Hepatocyte (in vitro differentiated cells): Measurements from ENCODE around the gene OTOG. TPM values are rescaled to one million over a fixed set of nuclear protein-coding genes. Genes with fewer than 3 reads are reported as not detected.

Source experiments
- DNase-seq: peaks from one replicate; pipeline ENCODE4 v3.0.0-alpha.2; 2016; ENCODE audit warnings: low spot score
- H2AFZ ChIP-seq: fragments of 200-600 bp; sonication (generic); 2 replicates; pipeline ENCODE4 v1.6.0; 2016; ENCODE audit warnings: antibody characterized with exemption, mild to moderate bottlenecking
- H3K27ac ChIP-seq: fragments of 200-600 bp; sonication (generic); 2 replicates; pipeline ENCODE4 v1.5.1; 2016; ENCODE audit warnings: mild to moderate bottlenecking
- H3K27me3 ChIP-seq: fragments of 200-600 bp; sonication (generic); 2 replicates; pipeline ENCODE4 v1.6.1; 2016
- H3K36me3 ChIP-seq: fragments of 200-600 bp; sonication (generic); replicated peaks from 2 replicates; pipeline ENCODE4 v1.5.1; 2016; ENCODE audit warnings: low read depth; ENCODE audit not compliant: insufficient read depth
- H3K4me1 ChIP-seq: fragments of 200-600 bp; sonication (generic); 2 replicates; pipeline ENCODE4 v1.5.1; 2016; ENCODE audit warnings: mild to moderate bottlenecking, moderate library complexity; ENCODE audit not compliant: insufficient read depth
- H3K4me2 ChIP-seq: fragments of 200-600 bp; sonication (generic); 2 replicates; pipeline ENCODE4 v1.6.0; 2016
- H3K4me3 ChIP-seq: fragments of 200-600 bp; sonication (generic); 2 replicates; pipeline ENCODE4 v1.5.1; 2016; ENCODE audit warnings: mild to moderate bottlenecking
- H3K79me2 ChIP-seq: fragments of 200-600 bp; sonication (generic); 2 replicates; pipeline ENCODE4 v1.6.0; 2017; ENCODE audit warnings: mild to moderate bottlenecking
- H3K9me2 ChIP-seq: fragments of 200-600 bp; sonication (generic); replicated peaks from 2 replicates; pipeline ENCODE4 v1.6.0; 2017; ENCODE audit warnings: mild to moderate bottlenecking; ENCODE audit not compliant: insufficient read depth
- H3K9me3 ChIP-seq: fragments of 200-600 bp; sonication (generic); 2 replicates; pipeline ENCODE4 v1.5.1; 2016; ENCODE audit warnings: low read depth, mild to moderate bottlenecking
- H4K20me1 ChIP-seq: fragments of 200-600 bp; sonication (generic); 2 replicates; pipeline ENCODE4 v1.6.0; 2016; ENCODE audit warnings: mild to moderate bottlenecking; ENCODE audit not compliant: insufficient read depth, poor library complexity, severe bottlenecking
- EZH2 ChIP-seq: fragments of 200-600 bp; sonication (generic); IDR thresholded peaks from 2 replicates; pipeline ENCODE4 v1.6.1; 2016; ENCODE audit warnings: antibody characterized with exemption, mild to moderate bottlenecking, borderline replicate concordance
- EZH2phosphoT487 ChIP-seq: fragments of 200-600 bp; sonication (generic); IDR thresholded peaks from one replicate; pipeline ENCODE4 v1.6.1; 2018; ENCODE audit warnings: antibody characterized with exemption, mild to moderate bottlenecking, low read depth, moderate library complexity; ENCODE audit not compliant: unreplicated experiment, severe bottlenecking
- WGBS: methylation state at CpG from one replicate; pipeline ENCODE4 v1.1.6; 2016; ENCODE audit warnings: low lambda C conversion rate; ENCODE audit errors: missing lambda C conversion rate; 5-methylcytosine and 5-hydroxymethylcytosine counted together
- polyA plus RNA-seq: library from polyadenylated mRNA; unstranded; fragments of >200 nt; fragmentation: Nextera tagmentation; extraction: Ambion mirVana; gene quantifications from 2 replicates; pipeline ENCODE4 v1.2.1, GENCODE V29; 2016
- total RNA-seq: library from RNA; depleted of rRNA; stranded (reverse); fragments of >200 nt; gene quantifications from 2 replicates; pipeline ENCODE4 v1.2.3, GENCODE V29; 2014
- TF ChIP-seq, protein P1 (sequence below): fragments of 200-600 bp; sonication (generic); IDR thresholded peaks from 2 replicates; pipeline ENCODE4 v1.5.1; 2016; ENCODE audit warnings: antibody characterized with exemption, mild to moderate bottlenecking; ENCODE audit not compliant: poor library complexity

OTOG gene
- total and polyA plus RNA-seq, 2 experiments from 2014 or later, result 0.27 to 2.0 TPM

- no peaks in the 10 kb centered on the region for H3K9me3 ChIP-seq
- H4K20me1 ChIP-seq, result no peaks in the 10 kb centered on the region
- H2AFZ ChIP-seq, result no peak overlapping the region
- no peaks in the 10 kb centered on the region for H3K4me1 ChIP-seq
- WGBS, result 89% methylated on average over 2 of the region's 2 CpGs
- H3K36me3 ChIP-seq, result no peaks in the 10 kb centered on the region
- no peak overlapping the region for H3K27ac ChIP-seq
- no peak for DNase-seq
- no peak overlapping the region for H3K4me3 ChIP-seq
- TF ChIP-seq EZH2phosphoT487 (no peak), EZH2 (no peak)
- TF ChIP-seq, protein P1, sequence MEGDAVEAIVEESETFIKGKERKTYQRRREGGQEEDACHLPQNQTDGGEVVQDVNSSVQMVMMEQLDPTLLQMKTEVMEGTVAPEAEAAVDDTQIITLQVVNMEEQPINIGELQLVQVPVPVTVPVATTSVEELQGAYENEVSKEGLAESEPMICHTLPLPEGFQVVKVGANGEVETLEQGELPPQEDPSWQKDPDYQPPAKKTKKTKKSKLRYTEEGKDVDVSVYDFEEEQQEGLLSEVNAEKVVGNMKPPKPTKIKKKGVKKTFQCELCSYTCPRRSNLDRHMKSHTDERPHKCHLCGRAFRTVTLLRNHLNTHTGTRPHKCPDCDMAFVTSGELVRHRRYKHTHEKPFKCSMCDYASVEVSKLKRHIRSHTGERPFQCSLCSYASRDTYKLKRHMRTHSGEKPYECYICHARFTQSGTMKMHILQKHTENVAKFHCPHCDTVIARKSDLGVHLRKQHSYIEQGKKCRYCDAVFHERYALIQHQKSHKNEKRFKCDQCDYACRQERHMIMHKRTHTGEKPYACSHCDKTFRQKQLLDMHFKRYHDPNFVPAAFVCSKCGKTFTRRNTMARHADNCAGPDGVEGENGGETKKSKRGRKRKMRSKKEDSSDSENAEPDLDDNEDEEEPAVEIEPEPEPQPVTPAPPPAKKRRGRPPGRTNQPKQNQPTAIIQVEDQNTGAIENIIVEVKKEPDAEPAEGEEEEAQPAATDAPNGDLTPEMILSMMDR, result no peak
- H3K9me2 ChIP-seq, result no peaks in the 10 kb centered on the region
- no peak overlapping the region for H3K4me2 ChIP-seq
- no peaks in the 10 kb centered on the region for H3K79me2 ChIP-seq
- no peaks in the 10 kb centered on the region for H3K27me3 ChIP-seq
Measured at GRCh38 chr11:17630936-17631335, 83.9 kb downstream of the OTOG start.

GRCh38 chr11:17631702-17632365 is 84.8 kb downstream of the OTOG start:
- WGBS, result 94% methylated on average over 19 of the region's 19 CpGs

GRCh38 chr11:17633279-17633986 is 86.4 kb downstream of the OTOG start:
- H3K27me3 ChIP-seq, result no peaks in the 10 kb centered on the region
- H4K20me1 ChIP-seq, result no peaks in the 10 kb centered on the region
- no peaks in the 10 kb centered on the region for H3K79me2 ChIP-seq
- no peak overlapping the region for H3K4me2 ChIP-seq
- H3K27ac ChIP-seq, result no peak overlapping the region
- H3K9me2 ChIP-seq, result no peaks in the 10 kb centered on the region
- H3K4me3 ChIP-seq, result no peak overlapping the region
- TF ChIP-seq, protein P1, result no peak
- TF ChIP-seq EZH2 (no peak), EZH2phosphoT487 (no peak)
- H3K4me1 ChIP-seq, result no peaks in the 10 kb centered on the region
- WGBS, result 94% methylated on average over 11 of the region's 11 CpGs
- no peak for DNase-seq
- no peaks in the 10 kb centered on the region for H3K9me3 ChIP-seq
- H2AFZ ChIP-seq, result no peak overlapping the region
- no peaks in the 10 kb centered on the region for H3K36me3 ChIP-seq

More at GRCh38 chr11:17631702-17632365, 84.8 kb downstream of the OTOG start:
- Histone ChIP-seq H3K36me3 (no peaks in the 10 kb centered on the region), H3K79me2 (no peaks in the 10 kb centered on the region), H3K4me3 (no peak overlapping the region), H3K27me3 (no peaks in the 10 kb centered on the region), H2AFZ (no peak overlapping the region), H4K20me1 (no peaks in the 10 kb centered on the region), H3K4me2 (no peak overlapping the region), H3K9me2 (no peaks in the 10 kb centered on the region), H3K9me3 (no peaks in the 10 kb centered on the region), H3K4me1 (no peaks in the 10 kb centered on the region), H3K27ac (no peak overlapping the region)
- no peak for TF ChIP-seq EZH2phosphoT487
- DNase-seq, result no peak

DNA sequence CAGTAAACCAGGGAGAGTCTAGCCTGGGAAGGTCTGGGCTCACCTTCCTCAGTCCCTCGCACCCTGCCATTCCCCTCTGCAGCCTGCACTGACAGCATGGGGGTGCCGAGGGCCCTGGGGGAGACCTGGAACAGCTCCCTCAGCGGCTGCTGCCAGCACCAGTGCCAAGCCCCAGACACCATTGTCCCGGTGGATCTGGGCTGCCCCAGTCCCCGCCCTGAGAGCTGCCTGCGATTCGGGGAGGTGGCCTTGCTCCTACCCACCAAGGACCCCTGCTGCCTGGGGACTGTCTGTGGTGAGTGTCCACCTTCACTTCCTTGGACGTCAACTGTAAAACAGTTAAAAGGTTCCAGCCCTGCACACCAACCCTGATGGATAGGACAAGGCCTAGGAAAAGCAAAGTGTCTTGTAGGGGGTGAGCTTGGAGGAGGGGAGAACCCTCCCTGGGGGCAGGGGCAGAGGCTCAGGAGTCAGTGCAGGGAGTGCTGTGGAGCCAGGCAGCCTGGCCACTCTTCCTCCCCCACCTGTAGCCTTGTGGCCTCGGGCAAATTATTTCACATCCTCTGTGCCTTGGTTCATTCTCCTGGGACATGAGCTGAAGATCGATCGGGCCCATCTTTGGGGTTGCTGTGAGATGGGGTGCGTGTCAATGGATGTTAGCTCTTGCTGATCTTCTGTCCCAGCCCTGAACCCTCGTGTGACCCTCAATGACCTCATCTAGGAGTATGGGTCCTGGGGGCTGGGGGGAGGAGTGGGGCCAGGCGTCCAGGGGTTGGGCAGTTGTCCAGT is 87.1 kb downstream of the OTOG start:
- H2AFZ ChIP-seq, result no peak overlapping the region
- H4K20me1 ChIP-seq, result no peaks in the 10 kb centered on the region
- no peak for DNase-seq
- H3K4me1 ChIP-seq, result no peaks in the 10 kb centered on the region
- no peaks in the 10 kb centered on the region for H3K36me3 ChIP-seq
- no peak overlapping the region for H3K4me3 ChIP-seq
- no peaks in the 10 kb centered on the region for H3K79me2 ChIP-seq
- no peaks in the 10 kb centered on the region for H3K27me3 ChIP-seq
- WGBS, result 79% methylated on average over 14 of the region's 14 CpGs
- TF ChIP-seq, protein P1, result no peak
- no peak for TF ChIP-seq EZH2
- no peak for TF ChIP-seq EZH2phosphoT487
- H3K4me2 ChIP-seq, result no peak overlapping the region
- H3K27ac ChIP-seq, result no peak overlapping the region
- H3K9me3 ChIP-seq, result no peaks in the 10 kb centered on the region
- H3K9me2 ChIP-seq, result no peaks in the 10 kb centered on the region
